B cell (primary cell): ENCODE measurements around the gene NCAPH2.

Experiments used
- CTCF ChIP-seq: fragments of 200-600 bp; IDR thresholded peaks from one replicate; pipeline ENCODE4 v1.8.0; 2022; ENCODE audit warnings: antibody characterized with exemption, mild to moderate bottlenecking
- EZH2 ChIP-seq: IDR thresholded peaks from 2 replicates; pipeline ENCODE4 v1.6.1; 2012; ENCODE audit warnings: borderline replicate concordance, low read depth, mild to moderate bottlenecking, moderate library complexity, low read length; ENCODE audit not compliant: insufficient read depth, poor library complexity, severe bottlenecking

- TF ChIP-seq CTCF (no peak), EZH2 (no peak)
Measured at GRCh38 chr22:50550395-50550794, 42.4 kb downstream of the NCAPH2 start.
